ENCODE data around the gene FEM1B. TPM values are rescaled to one million over a fixed set of nuclear protein-coding genes. Genes with fewer than 3 reads are reported as not detected.

FEM1B gene
- total RNA-seq, 2 experiments from 2014 or later, result 35.5 to 37.3 TPM

DNA sequence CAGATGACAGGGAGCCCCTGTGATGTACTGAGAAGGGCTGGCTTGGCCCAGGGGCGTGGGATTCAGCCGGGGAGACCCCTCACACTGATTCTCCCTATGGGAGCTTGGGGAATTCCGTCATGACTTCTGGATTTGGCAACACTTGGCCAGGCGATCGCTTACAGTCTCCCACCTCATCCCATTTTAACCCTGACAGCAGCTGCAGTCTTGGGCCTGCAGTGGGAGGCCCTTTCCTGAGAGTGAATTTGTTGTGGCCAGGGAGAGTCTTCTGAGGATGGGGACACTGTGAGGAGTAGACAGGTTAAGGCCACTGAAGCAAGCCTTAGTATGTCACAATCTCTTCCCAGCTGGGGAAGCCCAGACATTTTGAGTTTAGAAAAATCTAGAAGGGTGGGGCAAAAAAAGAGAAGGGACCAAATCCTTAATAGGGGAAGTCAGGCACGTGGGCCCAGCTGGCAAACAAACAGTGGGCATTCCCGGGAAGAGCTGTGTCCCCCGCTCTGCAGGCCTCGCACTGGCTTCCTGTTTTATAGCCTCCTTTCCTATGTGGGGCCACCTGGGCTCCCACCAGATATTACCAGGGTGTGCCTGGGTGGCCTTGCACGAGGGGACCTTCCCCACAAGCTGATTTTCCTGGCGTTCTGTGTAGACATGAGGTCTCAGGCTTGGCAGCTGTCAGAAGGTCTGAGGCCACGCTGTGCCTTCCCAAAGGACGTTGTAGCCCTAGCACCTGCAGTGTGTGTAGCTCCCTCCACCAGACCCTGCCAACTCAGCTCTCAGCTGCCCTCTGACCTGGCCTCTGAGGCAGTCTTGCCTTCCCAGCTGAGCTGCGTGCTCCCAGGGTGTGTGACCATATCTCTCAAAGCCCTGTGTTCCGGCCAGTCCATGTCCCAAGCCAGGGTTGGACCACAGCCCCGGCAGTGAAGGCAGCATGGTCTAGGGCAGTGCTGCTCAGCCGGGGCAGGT lies 64.5 kb downstream of the FEM1B start:
- Histone ChIP-seq H3K79me2 (ENCODE audit: insufficient read depth, low read depth, low read length) (no peaks in the 10 kb centered on the region), H3K9me3 (ENCODE audit: low read length) (no peaks in the 10 kb centered on the region), H3K36me3 (ENCODE audit: insufficient read depth, low read length) (no peaks in the 10 kb centered on the region), H3K9me2 (ENCODE audit: insufficient read depth, low read length) (no peaks in the 10 kb centered on the region), H3K27ac (ENCODE audit: low read depth, low read length, poor library complexity, severe bottlenecking) (no peak overlapping the region), H4K20me1 (ENCODE audit: insufficient read depth, low read length) (no peaks in the 10 kb centered on the region), H3K4me2 (ENCODE audit: low read length) (no peak overlapping the region), H2AFZ (ENCODE audit: low read length) (no peak overlapping the region), H3K4me3 (ENCODE audit: low read depth, low read length, poor library complexity, severe bottlenecking) (no peak overlapping the region), H3K4me1 (ENCODE audit: insufficient read depth, low read length, poor library complexity, severe bottlenecking) (no peaks in the 10 kb centered on the region)
- DNase-seq (ENCODE audit: low spot score), result no peak
- intact Hi-C loops (cut with micrococcal nuclease; ENCODE audit: unreplicated experiment), result no loop called here
- POLR2A ChIA-PET, result no interaction called here
- BruUV-seq (replicated peaks), result no TSS peak
- CTCF ChIA-PET (ENCODE audit: unreplicated experiment), result interaction anchor here (0.7 to 0.8 kb wide), 2 partner anchors 89 to 1795 kb away, joined by 3 read pairs; no protein-coding TSS in a partner anchor
- TF ChIP-seq, protein P1, sequence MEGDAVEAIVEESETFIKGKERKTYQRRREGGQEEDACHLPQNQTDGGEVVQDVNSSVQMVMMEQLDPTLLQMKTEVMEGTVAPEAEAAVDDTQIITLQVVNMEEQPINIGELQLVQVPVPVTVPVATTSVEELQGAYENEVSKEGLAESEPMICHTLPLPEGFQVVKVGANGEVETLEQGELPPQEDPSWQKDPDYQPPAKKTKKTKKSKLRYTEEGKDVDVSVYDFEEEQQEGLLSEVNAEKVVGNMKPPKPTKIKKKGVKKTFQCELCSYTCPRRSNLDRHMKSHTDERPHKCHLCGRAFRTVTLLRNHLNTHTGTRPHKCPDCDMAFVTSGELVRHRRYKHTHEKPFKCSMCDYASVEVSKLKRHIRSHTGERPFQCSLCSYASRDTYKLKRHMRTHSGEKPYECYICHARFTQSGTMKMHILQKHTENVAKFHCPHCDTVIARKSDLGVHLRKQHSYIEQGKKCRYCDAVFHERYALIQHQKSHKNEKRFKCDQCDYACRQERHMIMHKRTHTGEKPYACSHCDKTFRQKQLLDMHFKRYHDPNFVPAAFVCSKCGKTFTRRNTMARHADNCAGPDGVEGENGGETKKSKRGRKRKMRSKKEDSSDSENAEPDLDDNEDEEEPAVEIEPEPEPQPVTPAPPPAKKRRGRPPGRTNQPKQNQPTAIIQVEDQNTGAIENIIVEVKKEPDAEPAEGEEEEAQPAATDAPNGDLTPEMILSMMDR (conservative IDR thresholded peaks at IDR 0.05; ENCODE audit: low read length), result no peak
- no peak for TF ChIP-seq EZH2phosphoT487 (IDR thresholded peaks at IDR 0.05; ENCODE audit: borderline replicate concordance, low read depth, low read length)

DNA sequence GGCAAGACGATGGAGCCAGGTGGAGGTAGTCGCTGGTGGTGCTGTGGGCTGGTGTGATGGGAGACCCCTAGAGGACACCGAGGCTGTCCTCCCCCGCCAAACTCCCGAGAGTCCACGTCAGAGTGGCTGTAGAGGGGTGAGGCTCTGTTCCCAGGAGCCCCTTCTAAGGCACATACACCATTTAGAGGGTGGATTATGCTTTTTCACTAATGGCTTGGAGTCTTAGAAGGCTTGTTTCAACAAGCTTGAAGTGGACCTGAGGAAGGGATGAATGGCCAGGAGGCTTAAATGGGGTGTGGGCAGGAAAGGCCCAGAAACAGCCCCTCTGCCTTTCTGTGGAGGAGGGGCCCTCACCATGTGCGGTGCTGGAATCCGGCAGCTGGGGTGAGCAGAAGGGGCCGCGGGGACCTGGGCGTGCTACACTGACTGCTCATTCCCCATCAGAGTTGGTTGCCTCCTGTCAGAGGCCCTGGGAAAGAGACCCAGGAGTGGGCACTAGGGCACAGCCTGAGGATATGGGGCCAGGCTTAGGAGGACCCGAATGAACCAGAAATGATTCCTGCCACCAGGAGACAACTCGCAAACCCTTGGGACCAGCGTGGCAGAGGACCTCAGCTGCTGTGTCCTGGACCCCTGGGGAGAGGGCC lies 66.2 kb downstream of the FEM1B start:
- intact Hi-C loops (cut with micrococcal nuclease; ENCODE audit: unreplicated experiment), result no loop called here
- Histone ChIP-seq H3K79me2 (ENCODE audit: insufficient read depth, low read depth, low read length) (no peaks in the 10 kb centered on the region), H3K4me2 (ENCODE audit: low read length) (no peak overlapping the region), H3K4me1 (ENCODE audit: insufficient read depth, low read length, poor library complexity, severe bottlenecking) (no peaks in the 10 kb centered on the region), H3K36me3 (ENCODE audit: insufficient read depth, low read length) (no peaks in the 10 kb centered on the region), H3K4me3 (ENCODE audit: low read depth, low read length, poor library complexity, severe bottlenecking) (no peak overlapping the region), H2AFZ (ENCODE audit: low read length) (no peak overlapping the region), H3K27ac (ENCODE audit: low read depth, low read length, poor library complexity, severe bottlenecking) (no peak overlapping the region), H3K9me3 (ENCODE audit: low read length) (no peaks in the 10 kb centered on the region), H3K9me2 (ENCODE audit: insufficient read depth, low read length) (no peaks in the 10 kb centered on the region), H4K20me1 (ENCODE audit: insufficient read depth, low read length) (no peaks in the 10 kb centered on the region)
- TF ChIP-seq, protein P1 (conservative IDR thresholded peaks at IDR 0.05; ENCODE audit: low read length), result no peak
- no peak for TF ChIP-seq EZH2phosphoT487 (IDR thresholded peaks at IDR 0.05; ENCODE audit: borderline replicate concordance, low read depth, low read length)
- no TSS peak for BruUV-seq (replicated peaks)
- no peak for DNase-seq (ENCODE audit: low spot score)
- POLR2A ChIA-PET, result interaction anchor here (0.7 to 0.8 kb wide), 2 partner anchors 109 to 133 kb away, joined by 3 read pairs; no protein-coding TSS in a partner anchor
- CTCF ChIA-PET (ENCODE audit: unreplicated experiment), result interaction anchor here (0.8 kb wide), 1 partner anchor 10 kb away, joined by 4 read pairs; no protein-coding TSS in a partner anchor

All from OCI-LY7 (cell line).